ENCODE measurements around the gene ZIK1. TPM values are rescaled to one million over a fixed set of nuclear protein-coding genes. Genes with fewer than 3 reads are reported as not detected.

The ZIK1 gene
- total RNA-seq, 1 experiment from 2014 or later, result not detected

GRCh38 chr19:57632987-57633831, 49.3 kb downstream of the ZIK1 start, which contains the start of gene ZNF211:
Gene ZNF211, plus strand, starts transcription at chr19:57633168. Its CDS starts 179 bp downstream, at chr19:57633347.
- peaks cover 5% of the 10 kb centered on the region; the same call in 1 of the 2 replicates for H3K4me1 ChIP-seq (ENCODE audit: control insufficient read depth, insufficient read depth, low read length)
- DNase-seq (ENCODE audit: low read depth, low spot score), result peak; percentile 88
- peak within 1 kb of the TSS; percentile 78 for H3K27ac ChIP-seq (ENCODE audit: low read length)
- CTCF ChIA-PET, result interaction anchor here (0.7 kb wide), 1 partner anchor 49 kb away, joined by 3 read pairs; the partner anchor contains the start of gene ZNF551
- H3K27me3 ChIP-seq (ENCODE audit: control insufficient read depth, insufficient read depth, low read length), result no peaks in the 10 kb centered on the region
- POLR2A ChIA-PET, result interaction anchor here (0.6 kb wide), 1 partner anchor 64 kb away, joined by 5 read pairs; no protein-coding TSS in a partner anchor
- H3K36me3 ChIP-seq (ENCODE audit: control insufficient read depth, insufficient read depth, low read length), result no peaks in the 10 kb centered on the region; the same call in 1 of the 2 replicates
- no TSS peak for BruUV-seq (replicated peaks)
- no peak for TF ChIP-seq REST (IDR thresholded peaks at IDR 0.05; ENCODE audit: insufficient read depth in 1 of 2, low read depth in 2 of 2, low read length in 1 of 2)
- TF ChIP-seq TCF7L2 (IDR thresholded peaks at IDR 0.05; ENCODE audit: low read depth, low read length), result peak; percentile 84
- TF ChIP-seq POLR2AphosphoS5 (IDR thresholded peaks at IDR 0.05; ENCODE audit: low read depth, low read length), result peak; percentile 68; the same call in 1 of the 2 replicates
- no peak for TF ChIP-seq CTCF (IDR thresholded peaks at IDR 0.05)
- peak; percentile 44; the same call in 1 of the 2 replicates for TF ChIP-seq SIN3A (IDR thresholded peaks at IDR 0.05; ENCODE audit: borderline replicate concordance, insufficient read depth, low read depth, low read length)
- intact Hi-C loops (cut with micrococcal nuclease; ENCODE audit: unreplicated experiment) (no loop called here), in situ Hi-C loops (cut with HindIII; ENCODE audit: low pct_unique_long_range_greater_than_20kb, low sequenced_read_pairs) (no loop called here)
- H3K9me3 ChIP-seq (ENCODE audit: control insufficient read depth, insufficient read depth, low read depth, low read length), result peaks cover 19% of the 10 kb centered on the region; the same call in 1 of the 2 replicates
- ATAC-seq, result peak; percentile 100
- H3K4me3 ChIP-seq (ENCODE audit: low read depth in 2 of 2, low read length in 2 of 2), result peak within 1 kb of the TSS; percentile 75 to 90

GRCh38 chr19:57633832-57634131, 49.8 kb downstream of the ZIK1 start:
- H3K9me3 ChIP-seq (ENCODE audit: control insufficient read depth, insufficient read depth, low read depth, low read length), result peaks cover 24% of the 10 kb centered on the region; the same call in 1 of the 2 replicates
- ATAC-seq (0 out of 2 replicates have a peak, but pooled peaks have one; percentile 7), DNase-seq (ENCODE audit: low read depth, low spot score) (no peak)
- intact Hi-C loops (cut with micrococcal nuclease; ENCODE audit: unreplicated experiment), result no loop called here
- peak overlapping the region; percentile 78 for H3K27ac ChIP-seq (ENCODE audit: low read length)
- TF ChIP-seq SIN3A (IDR thresholded peaks at IDR 0.05; ENCODE audit: borderline replicate concordance, insufficient read depth, low read depth, low read length), result no peak
- ChIA-PET POLR2A (interaction anchor here (0.6 kb wide), 1 partner anchor 64 kb away, joined by 5 read pairs; no protein-coding TSS in a partner anchor), CTCF (no interaction called here)
- in situ Hi-C loops (cut with HindIII; ENCODE audit: low pct_unique_long_range_greater_than_20kb, low sequenced_read_pairs), result no loop called here
- peak overlapping the region; percentile 75 to 90 for H3K4me3 ChIP-seq (ENCODE audit: low read depth in 2 of 2, low read length in 2 of 2)
- H3K27me3 ChIP-seq (ENCODE audit: control insufficient read depth, insufficient read depth, low read length), result no peaks in the 10 kb centered on the region
- H3K4me1 ChIP-seq (ENCODE audit: control insufficient read depth, insufficient read depth, low read length), result peaks cover 5% of the 10 kb centered on the region; the same call in 1 of the 2 replicates
- H3K36me3 ChIP-seq (ENCODE audit: control insufficient read depth, insufficient read depth, low read length), result no peaks in the 10 kb centered on the region; the same call in 1 of the 2 replicates
- BruUV-seq (replicated peaks), result no TSS peak
